NB4 (cell line): ENCODE measurements around the gene NCS1.

Experiments
- DNase-seq: peaks from one replicate; pipeline ENCODE4 v3.0.0; 2010; ENCODE audit warnings: low read depth
- H3K4me3 ChIP-seq: one replicate; pipeline ENCODE4 v1.5.1; 2011; ENCODE audit warnings: mild to moderate bottlenecking, low read depth, low read length, moderate library complexity
- MYC ChIP-seq: IDR thresholded peaks from 2 replicates; pipeline ENCODE4 v1.6.1; 2011; ENCODE audit warnings: low read depth, low read length
- POLR2A ChIP-seq: IDR thresholded peaks from 2 replicates; pipeline ENCODE4 v1.6.1; 2011; ENCODE audit warnings: mild to moderate bottlenecking; ENCODE audit not compliant: insufficient read length; ENCODE audit errors: extremely low read depth
- TF ChIP-seq, protein P1 (sequence below): IDR thresholded peaks from 2 replicates; pipeline ENCODE4 v1.6.1; 2011; ENCODE audit warnings: low read depth, low read length
- TF ChIP-seq, protein P2 (sequence below): IDR thresholded peaks from one replicate; pipeline ENCODE4 v1.5.1; 2012; ENCODE audit warnings: low read depth, low read length

NCS1 gene

DNA sequence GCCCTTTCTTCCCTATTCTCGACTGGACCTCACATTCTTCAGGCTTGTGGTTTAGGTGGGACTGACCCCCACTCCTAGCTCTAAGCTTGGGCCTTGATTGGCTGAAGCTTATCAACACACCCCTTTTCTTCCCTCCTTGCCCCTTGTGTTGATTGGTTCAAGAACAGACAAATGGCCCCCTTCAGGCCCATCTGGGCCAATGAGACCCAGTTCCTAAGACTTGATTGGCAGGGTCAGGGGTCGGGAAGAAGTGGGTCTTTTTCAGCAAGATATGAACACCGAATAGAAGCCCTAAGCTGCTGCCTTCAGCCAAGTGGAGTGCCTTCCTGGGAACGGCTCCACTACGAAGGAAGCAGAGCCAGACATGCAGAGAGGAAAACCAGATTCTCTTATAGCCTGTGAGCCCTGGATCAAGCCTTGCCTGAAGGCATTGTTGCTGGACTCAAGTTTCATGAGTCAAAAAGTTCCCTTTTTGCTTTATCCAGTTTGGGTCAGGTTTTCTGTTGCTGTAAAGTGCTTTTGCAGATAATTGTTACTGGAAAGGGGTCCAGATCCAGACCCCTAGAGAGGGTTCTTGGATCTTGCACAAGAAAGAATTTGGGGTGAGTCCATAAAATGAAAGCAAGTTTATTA is 22.4 kb upstream of the NCS1 start:
- TF ChIP-seq, protein P1, sequence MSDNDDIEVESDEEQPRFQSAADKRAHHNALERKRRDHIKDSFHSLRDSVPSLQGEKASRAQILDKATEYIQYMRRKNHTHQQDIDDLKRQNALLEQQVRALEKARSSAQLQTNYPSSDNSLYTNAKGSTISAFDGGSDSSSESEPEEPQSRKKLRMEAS = no peak
- TF ChIP-seq POLR2A = no peak
- TF ChIP-seq, protein P2, sequence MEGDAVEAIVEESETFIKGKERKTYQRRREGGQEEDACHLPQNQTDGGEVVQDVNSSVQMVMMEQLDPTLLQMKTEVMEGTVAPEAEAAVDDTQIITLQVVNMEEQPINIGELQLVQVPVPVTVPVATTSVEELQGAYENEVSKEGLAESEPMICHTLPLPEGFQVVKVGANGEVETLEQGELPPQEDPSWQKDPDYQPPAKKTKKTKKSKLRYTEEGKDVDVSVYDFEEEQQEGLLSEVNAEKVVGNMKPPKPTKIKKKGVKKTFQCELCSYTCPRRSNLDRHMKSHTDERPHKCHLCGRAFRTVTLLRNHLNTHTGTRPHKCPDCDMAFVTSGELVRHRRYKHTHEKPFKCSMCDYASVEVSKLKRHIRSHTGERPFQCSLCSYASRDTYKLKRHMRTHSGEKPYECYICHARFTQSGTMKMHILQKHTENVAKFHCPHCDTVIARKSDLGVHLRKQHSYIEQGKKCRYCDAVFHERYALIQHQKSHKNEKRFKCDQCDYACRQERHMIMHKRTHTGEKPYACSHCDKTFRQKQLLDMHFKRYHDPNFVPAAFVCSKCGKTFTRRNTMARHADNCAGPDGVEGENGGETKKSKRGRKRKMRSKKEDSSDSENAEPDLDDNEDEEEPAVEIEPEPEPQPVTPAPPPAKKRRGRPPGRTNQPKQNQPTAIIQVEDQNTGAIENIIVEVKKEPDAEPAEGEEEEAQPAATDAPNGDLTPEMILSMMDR = no peak
- TF ChIP-seq MYC = no peak
- no peak for DNase-seq
- no peak overlapping the region for H3K4me3 ChIP-seq

DNA sequence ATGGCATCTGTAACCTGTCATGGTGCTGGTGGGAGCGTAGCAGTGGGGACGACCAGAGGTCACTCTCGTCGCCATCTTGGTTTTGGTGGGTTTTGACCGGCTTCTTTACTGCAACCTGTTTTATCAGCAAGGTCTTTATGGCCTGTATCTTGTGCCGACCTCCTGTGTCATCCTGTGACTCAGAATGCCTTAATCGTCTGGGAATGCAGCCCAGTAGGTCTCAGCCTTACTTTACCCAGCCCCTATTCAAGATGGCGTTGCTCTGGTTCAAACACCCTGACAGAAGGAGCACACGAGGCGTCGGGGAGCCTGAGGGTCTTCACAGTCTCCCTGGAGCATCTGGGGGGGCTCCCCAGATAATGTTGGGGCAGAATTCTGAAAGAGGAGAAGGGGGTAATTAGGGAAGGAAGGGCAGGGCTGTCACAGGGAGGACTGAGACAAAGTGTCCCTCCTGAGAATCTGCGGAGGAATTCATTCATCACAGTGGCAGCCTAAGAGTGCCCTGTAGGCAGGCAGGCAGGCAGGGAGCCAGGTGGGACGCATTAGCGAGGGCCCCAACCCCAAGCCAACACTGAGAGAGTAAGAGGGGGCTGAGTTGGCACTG is 21.3 kb upstream of the NCS1 start:
- TF ChIP-seq, protein P2 = no peak
- TF ChIP-seq POLR2A = no peak
- no peak for TF ChIP-seq MYC
- TF ChIP-seq, protein P1 = no peak
- no peak overlapping the region for H3K4me3 ChIP-seq
- DNase-seq = no peak

DNA sequence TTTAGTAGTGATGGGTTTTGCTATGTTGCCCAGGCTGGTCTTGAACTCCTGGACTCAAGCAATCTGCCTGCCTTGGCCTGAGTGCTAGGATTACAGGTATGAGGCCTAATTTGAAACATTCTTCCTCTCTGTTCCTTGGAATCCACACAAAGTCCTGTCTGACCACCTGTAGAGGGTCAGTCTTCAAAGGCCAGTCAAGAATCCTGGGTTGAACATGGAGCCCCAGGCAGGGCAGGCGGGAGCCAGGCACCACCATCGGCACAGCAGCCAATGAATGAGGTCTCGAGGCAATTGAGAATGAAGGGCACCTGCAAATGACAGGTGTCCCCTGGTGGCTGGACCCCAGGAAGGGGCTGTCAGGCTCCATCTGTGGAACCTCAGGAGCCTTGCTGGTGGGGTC is 17.4 kb upstream of the NCS1 start:
- TF ChIP-seq, protein P2 = no peak
- no peak for TF ChIP-seq POLR2A
- H3K4me3 ChIP-seq = no peak overlapping the region
- no peak for DNase-seq

DNA sequence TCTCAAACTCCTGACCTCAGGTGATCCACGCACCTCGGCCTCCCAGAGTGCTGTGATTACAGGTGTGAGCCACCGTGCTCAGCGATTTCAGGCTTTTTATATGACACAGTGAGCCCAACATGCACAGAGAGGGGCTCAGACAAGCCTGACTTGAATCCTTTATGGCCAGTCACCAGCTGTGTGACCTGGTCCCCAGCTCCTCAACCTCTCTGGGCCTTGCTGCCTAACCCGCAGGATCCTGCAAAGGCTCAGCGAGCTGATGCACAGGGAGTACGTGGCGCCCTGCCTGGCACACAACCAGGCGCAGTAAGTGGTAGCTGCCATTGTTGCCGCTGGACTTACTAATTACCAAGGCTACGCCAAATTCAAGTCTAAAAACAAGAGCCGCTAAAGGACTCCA is 16.6 kb upstream of the NCS1 start:
- TF ChIP-seq, protein P2 = no peak
- no peak for TF ChIP-seq POLR2A
- TF ChIP-seq MYC = no peak
- TF ChIP-seq, protein P1 = no peak
- DNase-seq = no peak
- H3K4me3 ChIP-seq = no peak overlapping the region

DNA sequence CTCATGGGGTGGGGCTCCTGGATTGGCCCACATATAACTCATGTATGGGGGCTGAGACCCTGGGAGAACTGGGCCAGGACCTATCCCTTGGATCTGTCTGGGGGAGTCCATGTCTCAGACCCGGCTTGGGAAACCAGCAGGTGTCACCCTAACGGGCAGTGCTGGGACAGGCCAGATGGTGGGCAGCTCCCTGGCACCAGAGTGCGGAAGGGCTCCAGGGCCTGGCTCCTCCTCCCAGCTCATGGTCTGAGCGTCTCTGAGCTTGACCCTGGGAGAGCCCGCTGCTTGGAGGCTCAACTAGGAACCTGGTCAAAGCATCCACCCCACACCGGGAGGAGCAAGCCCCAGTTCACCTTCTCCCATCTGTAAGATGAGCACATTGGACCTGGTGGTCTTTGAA is 15.5 kb upstream of the NCS1 start:
- DNase-seq = no peak
- H3K4me3 ChIP-seq = no peak overlapping the region
- TF ChIP-seq POLR2A = no peak
- no peak for TF ChIP-seq MYC
- TF ChIP-seq, protein P2 = no peak
- TF ChIP-seq, protein P1 = no peak
